Endodermal cell (in vitro differentiated cells): ENCODE measurements around the gene BMP8B. TPM values are rescaled to one million over a fixed set of nuclear protein-coding genes. Genes with fewer than 3 reads are reported as not detected.

Experiments used
- DNase-seq: peaks from one replicate; pipeline ENCODE4 v3.0.0-alpha.2; 2017
- H3K27ac ChIP-seq: 2 replicates; pipeline ENCODE4 v1.5.1; 2013; ENCODE audit warnings: mild to moderate bottlenecking, low read depth, low read length, moderate library complexity
- H3K27me3 ChIP-seq: 2 replicates; pipeline ENCODE4 v1.6.1; 2013; ENCODE audit warnings: mild to moderate bottlenecking, low read length, moderate library complexity; ENCODE audit not compliant: insufficient read depth, control insufficient read depth, poor library complexity, severe bottlenecking
- H3K36me3 ChIP-seq: 2 replicates; pipeline ENCODE4 v1.7.0; 2013; ENCODE audit warnings: mild to moderate bottlenecking, low read length, moderate library complexity; ENCODE audit not compliant: control insufficient read depth, insufficient read depth
- H3K4me1 ChIP-seq: one replicate; pipeline ENCODE4 v1.7.0; 2013; ENCODE audit warnings: low read length; ENCODE audit not compliant: control insufficient read depth, insufficient read depth
- H3K4me3 ChIP-seq: 2 replicates; pipeline ENCODE4 v1.5.1; 2013; ENCODE audit warnings: mild to moderate bottlenecking, low read length, moderate library complexity
- H3K9ac ChIP-seq: 2 replicates; pipeline ENCODE4 v1.6.1; 2013; ENCODE audit warnings: mild to moderate bottlenecking, low read length, moderate library complexity; ENCODE audit not compliant: poor library complexity, severe bottlenecking; ENCODE audit errors: extremely low read depth
- H3K9me3 ChIP-seq: 2 replicates; pipeline ENCODE4 v1.6.1; 2013; ENCODE audit warnings: mild to moderate bottlenecking, low read length, moderate library complexity; ENCODE audit not compliant: control insufficient read depth
- H3K27ac Mint-ChIP-seq: 2 replicates; pipeline ENCODE4 v1.8.0; 2020; ENCODE audit warnings: mixed read lengths
- H3K27me3 Mint-ChIP-seq: 2 replicates; pipeline ENCODE4 v1.8.0; 2021; ENCODE audit warnings: mild to moderate bottlenecking, mixed read lengths; ENCODE audit not compliant: insufficient read depth
- H3K36me3 Mint-ChIP-seq: 2 replicates; pipeline ENCODE4 v1.8.0; 2020; ENCODE audit warnings: low read depth, mixed read lengths
- H3K4me1 Mint-ChIP-seq: 2 replicates; pipeline ENCODE4 v1.8.0; 2020; ENCODE audit warnings: mixed read lengths
- H3K4me3 Mint-ChIP-seq: 2 replicates; pipeline ENCODE4 v1.8.0; 2020; ENCODE audit warnings: mild to moderate bottlenecking, moderate library complexity, mixed read lengths
- H3K9me3 Mint-ChIP-seq: 2 replicates; pipeline ENCODE4 v1.8.0; 2020; ENCODE audit warnings: mild to moderate bottlenecking, mixed read lengths
- whole genome bisulfite sequencing, 2 experiments: methylation state at CpG; one replicate each; pipeline versions ENCODE4 v1.1.5 to v1.1.7; 2013; ENCODE audit warnings: missing lambda C conversion rate in 2 of 2, mixed read lengths in 1 of 2; ENCODE audit not compliant: insufficient coverage in 1 of 2, insufficient read length in 1 of 2; 5-methylcytosine and 5-hydroxymethylcytosine counted together
- total RNA-seq, 2 donors: library from RNA; stranded (reverse); fragmentation: NEBNext Ultra II Directional in 1 of 2; extraction: Animal tissue kit (Norgen Biotek cat#: 25700) in 1 of 2; gene quantifications; 2 replicates in 1 of 2; 3 replicates in 1 of 2; pipeline ENCODE4 v1.2.1, GENCODE V29; 2021
- TF ChIP-seq, protein P1 (sequence below): fragments of 200-600 bp; sonication (generic); conservative IDR thresholded peaks from 2 replicates; pipeline ENCODE4 v1.5.0; 2021; ENCODE audit warnings: antibody characterized with exemption, mild to moderate bottlenecking

The BMP8B gene
- total RNA-seq, 2 donors from 2014 or later: 0.13 to 0.29 TPM

DNA sequence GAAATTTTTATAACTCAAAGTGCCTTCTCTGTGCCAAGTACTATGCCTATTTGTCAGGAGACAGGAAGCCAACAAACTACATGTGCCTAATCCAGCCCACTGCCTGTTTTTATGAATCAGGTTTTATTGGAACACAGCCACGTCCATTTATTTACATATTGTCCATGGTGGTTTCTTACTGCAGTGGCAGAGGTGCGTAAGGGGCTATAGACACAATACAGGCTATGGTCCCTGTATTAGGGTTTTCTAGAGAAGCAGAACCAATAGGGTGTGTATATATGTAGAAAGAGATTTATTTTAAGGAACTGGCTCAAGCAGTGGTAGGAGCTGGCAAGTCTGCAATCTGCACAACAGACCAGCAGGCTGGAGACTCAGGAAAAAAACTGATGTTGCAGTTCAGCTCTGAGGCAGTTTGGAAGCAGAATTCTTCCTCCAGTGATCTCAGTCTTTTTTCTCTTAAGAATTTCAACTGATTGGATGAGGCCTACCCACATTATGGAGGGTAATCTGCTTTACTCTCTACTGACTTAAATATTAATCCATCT lies 34.6 kb downstream of the BMP8B start:
- Histone ChIP-seq H3K36me3 (peaks cover 70% of the 10 kb centered on the region), H3K27ac (no peak overlapping the region), H3K4me1 (no peaks in the 10 kb centered on the region), H3K9me3 (no peaks in the 10 kb centered on the region), H3K27me3 (no peaks in the 10 kb centered on the region), H3K9ac (no peak overlapping the region), H3K4me3 (no peak overlapping the region)
- Mint-ChIP-seq H3K4me1 (no peaks in the 10 kb centered on the region), H3K4me3 (no peak overlapping the region), H3K36me3 (peaks cover 77% of the 10 kb centered on the region), H3K27ac (no peak overlapping the region), H3K27me3 (no peaks in the 10 kb centered on the region), H3K9me3 (no peaks in the 10 kb centered on the region)
- DNase-seq: no peak
- 97% methylated on average over 2 of the region's 2 CpGs; no CpG with 5 or more reads in 1 of the 2 experiments for WGBS, 2 experiments
- TF ChIP-seq, protein P1, sequence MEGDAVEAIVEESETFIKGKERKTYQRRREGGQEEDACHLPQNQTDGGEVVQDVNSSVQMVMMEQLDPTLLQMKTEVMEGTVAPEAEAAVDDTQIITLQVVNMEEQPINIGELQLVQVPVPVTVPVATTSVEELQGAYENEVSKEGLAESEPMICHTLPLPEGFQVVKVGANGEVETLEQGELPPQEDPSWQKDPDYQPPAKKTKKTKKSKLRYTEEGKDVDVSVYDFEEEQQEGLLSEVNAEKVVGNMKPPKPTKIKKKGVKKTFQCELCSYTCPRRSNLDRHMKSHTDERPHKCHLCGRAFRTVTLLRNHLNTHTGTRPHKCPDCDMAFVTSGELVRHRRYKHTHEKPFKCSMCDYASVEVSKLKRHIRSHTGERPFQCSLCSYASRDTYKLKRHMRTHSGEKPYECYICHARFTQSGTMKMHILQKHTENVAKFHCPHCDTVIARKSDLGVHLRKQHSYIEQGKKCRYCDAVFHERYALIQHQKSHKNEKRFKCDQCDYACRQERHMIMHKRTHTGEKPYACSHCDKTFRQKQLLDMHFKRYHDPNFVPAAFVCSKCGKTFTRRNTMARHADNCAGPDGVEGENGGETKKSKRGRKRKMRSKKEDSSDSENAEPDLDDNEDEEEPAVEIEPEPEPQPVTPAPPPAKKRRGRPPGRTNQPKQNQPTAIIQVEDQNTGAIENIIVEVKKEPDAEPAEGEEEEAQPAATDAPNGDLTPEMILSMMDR: no peak

DNA sequence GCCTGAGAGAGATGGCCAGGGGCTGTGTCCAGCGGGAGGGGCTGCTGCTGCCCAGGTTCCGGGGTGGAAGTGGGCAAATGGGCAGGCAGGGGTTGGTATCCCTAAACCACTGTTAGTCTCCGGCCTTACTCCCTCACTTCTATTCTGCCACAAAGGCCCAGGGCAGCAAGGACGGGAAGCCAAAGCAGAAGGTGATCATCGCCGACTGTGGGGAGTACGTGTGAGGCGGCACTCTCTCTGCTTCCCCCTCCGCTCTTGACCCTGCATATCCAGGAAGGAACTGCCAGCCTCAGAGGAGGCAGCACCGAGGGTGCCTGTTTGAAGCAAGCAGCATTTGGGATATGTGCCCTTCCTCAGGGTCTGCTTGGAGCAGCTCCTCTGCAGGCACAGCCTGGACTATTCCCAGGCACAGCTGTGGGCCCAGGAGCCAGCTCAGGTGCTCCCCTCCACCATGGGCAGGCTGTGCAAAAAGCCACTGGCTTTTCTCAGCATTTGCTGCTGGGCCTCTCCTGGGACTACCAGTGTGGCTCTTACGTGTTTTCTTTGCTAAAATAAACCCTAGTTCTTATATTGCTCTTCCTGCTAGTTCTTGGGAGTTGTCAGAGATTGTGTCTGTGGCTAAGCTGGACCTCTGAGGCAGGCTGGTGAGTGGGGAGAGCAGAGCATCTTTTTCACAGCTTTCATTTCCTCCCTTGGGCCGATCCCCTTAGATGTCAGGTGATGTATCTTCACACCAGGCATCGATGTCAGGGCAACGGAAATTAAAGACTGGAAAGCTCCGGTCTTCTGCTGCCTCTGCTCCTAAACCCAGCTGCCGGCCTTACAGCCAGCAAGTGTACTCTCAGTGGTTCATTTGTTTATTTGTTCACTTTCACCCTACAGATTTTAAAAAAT lies 35.3 kb downstream of the BMP8B start:
- Mint-ChIP-seq H3K27ac (no peak overlapping the region), H3K9me3 (no peaks in the 10 kb centered on the region), H3K36me3 (peaks cover 76% of the 10 kb centered on the region), H3K4me1 (no peaks in the 10 kb centered on the region), H3K4me3 (no peak overlapping the region), H3K27me3 (no peaks in the 10 kb centered on the region)
- Histone ChIP-seq H3K4me1 (no peaks in the 10 kb centered on the region), H3K4me3 (no peak overlapping the region), H3K9ac (no peak overlapping the region), H3K27ac (no peak overlapping the region), H3K9me3 (no peaks in the 10 kb centered on the region), H3K27me3 (no peaks in the 10 kb centered on the region), H3K36me3 (peaks cover 75% of the 10 kb centered on the region)
- 95 to 96% methylated on average over 13 to 16 of the region's 16 CpGs for WGBS, 2 experiments
- no peak for DNase-seq
- TF ChIP-seq, protein P1: no peak

DNA sequence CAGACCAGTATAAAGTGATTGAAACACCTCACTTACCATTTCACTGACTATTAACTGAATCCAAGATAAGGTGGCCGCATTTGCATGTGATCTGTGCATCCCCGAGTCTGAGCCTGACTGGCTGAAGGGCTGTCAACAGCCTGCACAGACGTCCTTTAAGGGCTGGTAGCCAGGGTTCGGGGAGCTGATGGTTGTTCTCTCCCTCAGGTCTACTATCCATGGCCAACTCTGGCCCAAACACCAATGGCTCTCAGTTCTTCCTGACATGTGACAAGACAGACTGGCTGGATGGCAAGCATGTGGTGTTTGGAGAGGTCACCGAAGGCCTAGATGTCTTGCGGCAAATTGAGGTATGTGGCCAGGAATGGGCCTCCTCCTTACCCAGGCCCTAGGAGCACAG lies 36.0 kb downstream of the BMP8B start:
- no peaks in the 10 kb centered on the region for H3K4me1 ChIP-seq
- no peaks in the 10 kb centered on the region for H3K9me3 ChIP-seq
- peaks cover 79% of the 10 kb centered on the region for H3K36me3 ChIP-seq
- Mint-ChIP-seq H3K36me3 (peaks cover 79% of the 10 kb centered on the region), H3K4me3 (no peak overlapping the region), H3K4me1 (no peaks in the 10 kb centered on the region), H3K27ac (no peak overlapping the region), H3K27me3 (no peaks in the 10 kb centered on the region), H3K9me3 (no peaks in the 10 kb centered on the region)
- no peaks in the 10 kb centered on the region for H3K27me3 ChIP-seq
- TF ChIP-seq, protein P1: no peak
- H3K27ac ChIP-seq: no peak overlapping the region
- no peak overlapping the region for H3K9ac ChIP-seq
- no peak overlapping the region for H3K4me3 ChIP-seq
- no peak for DNase-seq
- 93 to 100% methylated on average over 4 to 6 of the region's 6 CpGs for WGBS, 2 experiments
